PFSK-1 (cell line): ENCODE results near the gene NFKBIL1.

Experiments
- FOXP2 ChIP-seq: optimal IDR thresholded peaks from 2 replicates; pipeline ENCODE3; 2011; ENCODE audit warnings: borderline replicate concordance, control low read depth, inconsistent platforms; ENCODE audit not compliant: insufficient read depth; ENCODE audit errors: extremely low read length, extremely low read depth
- POLR2AphosphoS5 ChIP-seq: IDR thresholded peaks from 2 replicates; pipeline ENCODE4 v1.6.1; 2012; ENCODE audit warnings: low read depth, mild to moderate bottlenecking, control low read depth, low read length, moderate library complexity
- SIN3A ChIP-seq: IDR thresholded peaks from 2 replicates; pipeline ENCODE4 v1.6.1; 2012; ENCODE audit warnings: mild to moderate bottlenecking, low read length, moderate library complexity, borderline replicate concordance; ENCODE audit not compliant: insufficient read depth
- TAF1 ChIP-seq: IDR thresholded peaks from 2 replicates; pipeline ENCODE4 v1.6.1; 2012; ENCODE audit warnings: low read length, control low read depth, borderline replicate concordance; ENCODE audit not compliant: insufficient read depth
- TF ChIP-seq, protein P1 (sequence below), 2 experiments: IDR thresholded peaks; 2 replicates each; pipeline versions ENCODE4 v1.6.1 to v1.8.0; 2011 to 2012; ENCODE audit warnings: low read depth in 2 of 2, low read length in 2 of 2, control low read depth in 1 of 2, inconsistent platforms in 1 of 2, mild to moderate bottlenecking in 1 of 2, moderate library complexity in 1 of 2; ENCODE audit not compliant: insufficient read depth in 1 of 2

NFKBIL1 gene

DNA sequence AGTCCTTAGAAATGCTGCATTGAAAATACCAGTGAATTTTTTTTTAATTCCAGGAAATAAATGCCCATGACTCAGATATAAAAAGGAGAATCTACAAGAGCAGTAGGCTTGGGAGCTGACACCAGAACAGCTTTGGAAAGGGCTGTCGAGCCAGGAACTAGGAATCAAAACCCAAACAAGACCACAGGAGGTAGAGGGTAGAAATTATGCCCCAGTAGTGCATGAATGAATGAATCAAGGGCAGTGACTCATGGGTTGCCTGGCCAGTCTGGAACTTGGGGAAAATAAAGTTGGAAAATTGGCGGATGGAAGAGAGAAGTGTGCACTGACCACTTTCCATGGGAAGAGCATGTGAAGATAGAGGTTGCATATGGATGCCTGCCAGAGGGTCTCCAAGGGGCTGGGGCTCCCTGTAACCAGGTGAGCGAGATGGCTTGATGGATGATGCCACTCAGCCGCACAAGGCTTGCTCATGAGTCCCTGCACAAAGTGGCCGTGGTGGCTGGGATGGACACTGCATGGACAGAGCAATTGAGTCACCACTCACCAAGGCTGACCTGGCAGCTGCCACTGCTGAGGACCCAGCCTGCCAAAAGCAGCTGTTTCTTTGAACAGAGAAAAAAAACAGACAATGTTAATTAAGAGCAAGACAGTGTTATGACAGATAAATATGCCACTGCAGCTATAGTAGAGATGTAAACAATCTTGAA, 33.8 kb upstream of the NFKBIL1 start:
- no peak for TF ChIP-seq TAF1
- TF ChIP-seq, protein P1, sequence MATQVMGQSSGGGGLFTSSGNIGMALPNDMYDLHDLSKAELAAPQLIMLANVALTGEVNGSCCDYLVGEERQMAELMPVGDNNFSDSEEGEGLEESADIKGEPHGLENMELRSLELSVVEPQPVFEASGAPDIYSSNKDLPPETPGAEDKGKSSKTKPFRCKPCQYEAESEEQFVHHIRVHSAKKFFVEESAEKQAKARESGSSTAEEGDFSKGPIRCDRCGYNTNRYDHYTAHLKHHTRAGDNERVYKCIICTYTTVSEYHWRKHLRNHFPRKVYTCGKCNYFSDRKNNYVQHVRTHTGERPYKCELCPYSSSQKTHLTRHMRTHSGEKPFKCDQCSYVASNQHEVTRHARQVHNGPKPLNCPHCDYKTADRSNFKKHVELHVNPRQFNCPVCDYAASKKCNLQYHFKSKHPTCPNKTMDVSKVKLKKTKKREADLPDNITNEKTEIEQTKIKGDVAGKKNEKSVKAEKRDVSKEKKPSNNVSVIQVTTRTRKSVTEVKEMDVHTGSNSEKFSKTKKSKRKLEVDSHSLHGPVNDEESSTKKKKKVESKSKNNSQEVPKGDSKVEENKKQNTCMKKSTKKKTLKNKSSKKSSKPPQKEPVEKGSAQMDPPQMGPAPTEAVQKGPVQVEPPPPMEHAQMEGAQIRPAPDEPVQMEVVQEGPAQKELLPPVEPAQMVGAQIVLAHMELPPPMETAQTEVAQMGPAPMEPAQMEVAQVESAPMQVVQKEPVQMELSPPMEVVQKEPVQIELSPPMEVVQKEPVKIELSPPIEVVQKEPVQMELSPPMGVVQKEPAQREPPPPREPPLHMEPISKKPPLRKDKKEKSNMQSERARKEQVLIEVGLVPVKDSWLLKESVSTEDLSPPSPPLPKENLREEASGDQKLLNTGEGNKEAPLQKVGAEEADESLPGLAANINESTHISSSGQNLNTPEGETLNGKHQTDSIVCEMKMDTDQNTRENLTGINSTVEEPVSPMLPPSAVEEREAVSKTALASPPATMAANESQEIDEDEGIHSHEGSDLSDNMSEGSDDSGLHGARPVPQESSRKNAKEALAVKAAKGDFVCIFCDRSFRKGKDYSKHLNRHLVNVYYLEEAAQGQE (IDR thresholded peaks at IDR 0.05; ENCODE audit: insufficient read depth in 1 of 2, low read depth in 2 of 2, low read length in 2 of 2) = no peak
- TF ChIP-seq FOXP2 = no peak
- TF ChIP-seq SIN3A = no peak
- no peak for TF ChIP-seq POLR2AphosphoS5

DNA sequence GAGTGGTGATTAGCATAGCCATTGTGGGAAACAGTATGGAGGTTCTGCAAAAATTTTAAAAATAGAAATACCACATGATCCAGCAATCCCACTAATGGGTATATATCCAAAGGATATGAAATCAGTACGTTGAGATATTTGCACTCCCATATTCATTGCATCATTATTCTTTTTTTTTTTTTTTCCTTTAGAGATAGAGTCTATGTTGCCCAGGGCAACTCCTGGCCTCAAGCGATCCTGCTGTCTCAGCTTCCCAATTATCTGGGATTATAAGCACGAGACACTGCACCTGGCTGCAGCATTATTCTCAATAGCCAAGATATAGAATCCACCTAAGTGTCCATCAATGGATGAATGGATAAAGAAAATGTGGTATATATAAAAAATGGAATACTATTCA, 25.6 kb upstream of the NFKBIL1 start:
- TF ChIP-seq SIN3A (no peak), FOXP2 (no peak), POLR2AphosphoS5 (no peak)

DNA sequence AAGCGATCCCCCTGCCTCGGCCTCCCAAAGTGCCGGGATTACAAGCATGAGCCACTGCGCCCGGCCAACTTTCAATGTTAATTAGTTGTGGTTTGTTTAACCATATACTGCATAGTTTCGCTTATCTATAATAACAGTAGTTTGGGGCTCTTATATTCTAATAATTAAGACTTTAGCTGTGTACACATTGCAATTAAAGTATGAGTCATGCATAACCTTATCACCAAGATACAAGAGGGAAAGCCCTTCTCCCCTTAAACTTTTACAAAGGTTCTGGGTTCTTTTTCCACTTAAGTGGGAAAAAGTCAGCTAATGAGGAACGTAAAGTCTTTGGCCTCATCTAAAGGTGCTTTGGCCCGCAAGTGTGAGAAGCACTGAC, 21.9 kb upstream of the NFKBIL1 start:
- TF ChIP-seq SIN3A (no peak), POLR2AphosphoS5 (no peak), TAF1 (no peak), FOXP2 (no peak)
- TF ChIP-seq, protein P1 (IDR thresholded peaks at IDR 0.05; ENCODE audit: insufficient read depth in 1 of 2, low read depth in 2 of 2, low read length in 2 of 2) = no peak

DNA sequence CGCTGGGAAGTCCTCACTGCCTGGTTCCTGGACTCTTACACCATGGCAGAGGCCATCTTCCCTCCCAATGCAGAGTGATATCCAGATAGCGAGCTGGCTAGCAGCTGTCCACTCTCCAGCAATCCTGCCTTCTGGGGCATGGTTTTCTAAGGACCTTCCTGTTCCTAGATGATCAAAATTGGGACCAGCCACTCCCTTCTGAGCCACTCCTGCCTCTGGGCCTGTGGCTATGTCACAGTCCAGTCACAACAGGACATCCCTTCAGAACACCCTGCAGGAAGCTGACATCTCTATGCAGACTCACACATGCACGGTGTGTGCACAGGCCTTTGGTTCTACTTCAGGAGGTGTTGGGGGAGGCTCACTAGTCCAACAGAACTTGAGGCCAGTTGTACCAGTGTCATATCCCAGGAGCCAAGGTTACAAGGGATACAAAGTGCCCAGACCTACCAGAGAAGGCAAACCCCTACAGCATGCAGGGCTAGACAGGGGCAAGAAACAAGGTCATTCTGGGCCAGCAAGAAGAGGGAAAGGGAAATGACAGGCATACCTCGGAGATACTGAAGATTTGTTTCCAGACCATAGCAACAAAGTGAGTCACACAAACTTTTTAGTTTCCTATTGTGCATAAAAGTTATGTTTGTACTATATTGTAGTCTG, 21.3 kb upstream of the NFKBIL1 start:
- TF ChIP-seq TAF1 (no peak), POLR2AphosphoS5 (no peak), FOXP2 (no peak), SIN3A (no peak)
- TF ChIP-seq, protein P1 (IDR thresholded peaks at IDR 0.05; ENCODE audit: insufficient read depth in 1 of 2, low read depth in 2 of 2, low read length in 2 of 2) = no peak

DNA sequence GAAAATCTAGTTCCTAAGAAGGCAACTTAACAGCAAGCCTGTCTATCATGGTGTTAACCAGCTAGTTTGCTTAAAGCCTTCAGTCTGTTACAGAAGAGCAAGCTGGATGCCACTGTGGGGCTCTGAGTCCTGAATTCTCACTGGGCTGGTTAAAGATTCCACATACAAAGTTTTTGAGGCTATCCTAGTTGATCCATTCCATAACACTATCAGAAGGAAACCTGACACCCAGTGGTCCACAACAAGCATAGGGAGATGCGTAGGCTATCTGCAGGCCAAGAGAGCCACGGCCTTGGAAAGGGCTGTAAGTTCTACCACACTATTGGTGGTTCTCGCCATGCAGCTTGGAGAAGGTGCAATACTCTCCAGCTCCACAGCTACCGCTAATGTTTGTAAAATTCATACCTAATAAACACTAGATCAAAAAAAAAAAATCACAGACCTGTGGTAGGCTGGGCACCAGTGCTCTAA, 19.1 kb upstream of the NFKBIL1 start:
- TF ChIP-seq TAF1 (no peak), FOXP2 (no peak), POLR2AphosphoS5 (no peak; the same call in 1 of the 2 replicates), SIN3A (no peak)
- TF ChIP-seq, protein P1 (IDR thresholded peaks at IDR 0.05; ENCODE audit: insufficient read depth in 1 of 2, low read depth in 2 of 2, low read length in 2 of 2) = no peak
